Esophagus squamous epithelium (tissue), 5 donors: Measurements from ENCODE around the gene GZMA. TPM values are rescaled to one million over a fixed set of nuclear protein-coding genes. Genes with fewer than 3 reads are reported as not detected.

ENCODE experiments used
- DNase-seq: peaks from one replicate; lab custom pipeline; 2025; lab: John Stamatoyannopoulos, UW
- H3K27ac ChIP-seq, 4 donors: fragments of 200-600 bp; sonication (generic); one replicate each; pipeline ENCODE4 v1.5.1; 2016 to 2019; ENCODE audit warnings: mild to moderate bottlenecking in 1 of 4
- H3K27me3 ChIP-seq, 4 donors: fragments of 200-600 bp; sonication (generic); 1 replicate in 3 of 4; 2 replicates in 1 of 4; pipeline versions ENCODE4 v1.5.1 to v1.6.0; 2017 to 2021; ENCODE audit warnings: antibody characterized with exemption in 1 of 4
- H3K36me3 ChIP-seq, 3 donors: fragments of 200-600 bp; sonication (generic); one replicate each; pipeline ENCODE4 v1.5.1; 2016 to 2019
- H3K4me1 ChIP-seq, 3 donors: fragments of 200-600 bp; sonication (generic); one replicate each; pipeline ENCODE4 v1.5.1; 2017 to 2019
- H3K4me3 ChIP-seq, 4 donors: fragments of 200-600 bp; sonication (generic); 1 replicate in 3 of 4; 2 replicates in 1 of 4; pipeline ENCODE4 v1.5.1; 2016 to 2019; ENCODE audit warnings: mild to moderate bottlenecking in 2 of 4, moderate library complexity in 1 of 4
- H3K9me3 ChIP-seq, 3 donors: fragments of 200-600 bp; sonication (generic); one replicate each; pipeline ENCODE4 v1.5.1; 2016 to 2019
- POLR2A ChIP-seq, 4 donors: fragments of 450-650 bp; IDR thresholded peaks; one replicate each; pipeline ENCODE4 v1.6.1; 2017; ENCODE audit warnings: antibody characterized with exemption in 4 of 4, mild to moderate bottlenecking in 4 of 4, moderate library complexity in 3 of 4
- WGBS, 2 donors: methylation state at CpG; one replicate each; pipeline ENCODE4 v1.1.5; 2018; 5-methylcytosine and 5-hydroxymethylcytosine counted together
- intact Hi-C: fragments of 100-400 bp; cut with DNase I; formaldehyde crosslinking; loops from one replicate; pipeline ENCODE4 v1.15.0; 2022
- total RNA-seq, 4 donors: library from RNA; depleted of rRNA; stranded (reverse); fragments of >200 nt; gene quantifications; one replicate each; pipeline ENCODE4 v1.1.0, GENCODE V29; 2016
- TF ChIP-seq, protein P1 (sequence below), 6 experiments: fragments of 450-650 bp in 4 of 6; fragments of 200-600 bp in 2 of 6; sonication (generic) in 2 of 6; IDR thresholded peaks; one replicate each; pipeline ENCODE4 v1.5.1; 2016 to 2019; ENCODE audit warnings: antibody characterized with exemption in 6 of 6, mild to moderate bottlenecking in 4 of 6, moderate library complexity in 4 of 6
- donor health status: DM: yes; HTN: yes; CAD: no.

The GZMA gene
- total RNA-seq, 4 donors from 2014 or later: 2.0 to 6.7 (median 3.0) TPM

GRCh38 chr5:55064523-55064922 is 37.9 kb upstream of the GZMA start:
- TF ChIP-seq, protein P1, sequence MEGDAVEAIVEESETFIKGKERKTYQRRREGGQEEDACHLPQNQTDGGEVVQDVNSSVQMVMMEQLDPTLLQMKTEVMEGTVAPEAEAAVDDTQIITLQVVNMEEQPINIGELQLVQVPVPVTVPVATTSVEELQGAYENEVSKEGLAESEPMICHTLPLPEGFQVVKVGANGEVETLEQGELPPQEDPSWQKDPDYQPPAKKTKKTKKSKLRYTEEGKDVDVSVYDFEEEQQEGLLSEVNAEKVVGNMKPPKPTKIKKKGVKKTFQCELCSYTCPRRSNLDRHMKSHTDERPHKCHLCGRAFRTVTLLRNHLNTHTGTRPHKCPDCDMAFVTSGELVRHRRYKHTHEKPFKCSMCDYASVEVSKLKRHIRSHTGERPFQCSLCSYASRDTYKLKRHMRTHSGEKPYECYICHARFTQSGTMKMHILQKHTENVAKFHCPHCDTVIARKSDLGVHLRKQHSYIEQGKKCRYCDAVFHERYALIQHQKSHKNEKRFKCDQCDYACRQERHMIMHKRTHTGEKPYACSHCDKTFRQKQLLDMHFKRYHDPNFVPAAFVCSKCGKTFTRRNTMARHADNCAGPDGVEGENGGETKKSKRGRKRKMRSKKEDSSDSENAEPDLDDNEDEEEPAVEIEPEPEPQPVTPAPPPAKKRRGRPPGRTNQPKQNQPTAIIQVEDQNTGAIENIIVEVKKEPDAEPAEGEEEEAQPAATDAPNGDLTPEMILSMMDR (IDR thresholded peaks at IDR 0.05): no peak
- no peak for TF ChIP-seq POLR2A (IDR thresholded peaks at IDR 0.05)
- 76 to 78% methylated on average over 3 of the region's 3 CpGs for WGBS, 2 donors
- Histone ChIP-seq H3K27ac (no peak overlapping the region), H3K4me3 (no peak overlapping the region), H3K4me1 (no peaks in the 10 kb centered on the region), H3K36me3 (no peaks in the 10 kb centered on the region), H3K27me3 (peaks cover 0 to 4% (median 0%) of the 10 kb centered on the region in 4 donors), H3K9me3 (no peaks in the 10 kb centered on the region)
- intact Hi-C loops: no loop called here
- no peak for DNase-seq

GRCh38 chr5:55066277-55066676 is 36.2 kb upstream of the GZMA start:
- no peak for DNase-seq
- Histone ChIP-seq H3K9me3 (no peaks in the 10 kb centered on the region), H3K27me3 (peaks cover 0 to 8% (median 0%) of the 10 kb centered on the region in 4 donors), H3K36me3 (no peaks in the 10 kb centered on the region), H3K4me3 (no peak overlapping the region), H3K27ac (no peak overlapping the region), H3K4me1 (no peaks in the 10 kb centered on the region)
- TF ChIP-seq POLR2A (IDR thresholded peaks at IDR 0.05): no peak
- TF ChIP-seq, protein P1 (IDR thresholded peaks at IDR 0.05): no peak
- WGBS, 2 donors: 89 to 92% methylated on average over 3 of the region's 3 CpGs
- intact Hi-C loops: no loop called here

- Histone ChIP-seq H3K4me3 (no peak overlapping the region), H3K27me3 (peaks cover 0 to 5% (median 0%) of the 10 kb centered on the region in 4 donors), H3K9me3 (no peaks in the 10 kb centered on the region), H3K27ac (no peak overlapping the region), H3K4me1 (no peaks in the 10 kb centered on the region), H3K36me3 (no peaks in the 10 kb centered on the region)
- DNase-seq: no peak
- intact Hi-C loops: no loop called here
- TF ChIP-seq POLR2A (IDR thresholded peaks at IDR 0.05): no peak
- TF ChIP-seq, protein P1 (IDR thresholded peaks at IDR 0.05): no peak
- 57 to 71% methylated on average over 1 of the region's 1 CpG for WGBS, 2 donors
Observed at GRCh38 chr5:55070968-55071367, 31.5 kb upstream of the GZMA start.

- Histone ChIP-seq H3K4me3 (no peak overlapping the region), H3K9me3 (no peaks in the 10 kb centered on the region), H3K27me3 (peaks cover 0 to 5% (median 0%) of the 10 kb centered on the region in 4 donors), H3K4me1 (no peaks in the 10 kb centered on the region), H3K27ac (no peak overlapping the region), H3K36me3 (no peaks in the 10 kb centered on the region)
- no peak for DNase-seq
- 92 to 93% methylated on average over 1 of the region's 1 CpG for WGBS, 2 donors
- intact Hi-C loops: no loop called here
- no peak for TF ChIP-seq POLR2A (IDR thresholded peaks at IDR 0.05)
- TF ChIP-seq, protein P1 (IDR thresholded peaks at IDR 0.05): no peak
Observed at GRCh38 chr5:55071413-55071812, 31.0 kb upstream of the GZMA start.

GRCh38 chr5:55072666-55073065 is 29.8 kb upstream of the GZMA start:
- intact Hi-C loops: no loop called here
- H3K27me3 ChIP-seq: peaks cover 0 to 5% (median 0%) of the 10 kb centered on the region in 4 donors
- WGBS, 2 donors: 43 to 64% methylated on average over 2 of the region's 2 CpGs
- TF ChIP-seq, protein P1 (IDR thresholded peaks at IDR 0.05): no peak
- TF ChIP-seq POLR2A (IDR thresholded peaks at IDR 0.05): no peak
- DNase-seq: no peak
- no peak overlapping the region for H3K4me3 ChIP-seq
- no peaks in the 10 kb centered on the region for H3K4me1 ChIP-seq
- H3K36me3 ChIP-seq: no peaks in the 10 kb centered on the region
- no peak overlapping the region for H3K27ac ChIP-seq
- H3K9me3 ChIP-seq: no peaks in the 10 kb centered on the region
